ENCODE results near the gene RNPEPL1.

DNA sequence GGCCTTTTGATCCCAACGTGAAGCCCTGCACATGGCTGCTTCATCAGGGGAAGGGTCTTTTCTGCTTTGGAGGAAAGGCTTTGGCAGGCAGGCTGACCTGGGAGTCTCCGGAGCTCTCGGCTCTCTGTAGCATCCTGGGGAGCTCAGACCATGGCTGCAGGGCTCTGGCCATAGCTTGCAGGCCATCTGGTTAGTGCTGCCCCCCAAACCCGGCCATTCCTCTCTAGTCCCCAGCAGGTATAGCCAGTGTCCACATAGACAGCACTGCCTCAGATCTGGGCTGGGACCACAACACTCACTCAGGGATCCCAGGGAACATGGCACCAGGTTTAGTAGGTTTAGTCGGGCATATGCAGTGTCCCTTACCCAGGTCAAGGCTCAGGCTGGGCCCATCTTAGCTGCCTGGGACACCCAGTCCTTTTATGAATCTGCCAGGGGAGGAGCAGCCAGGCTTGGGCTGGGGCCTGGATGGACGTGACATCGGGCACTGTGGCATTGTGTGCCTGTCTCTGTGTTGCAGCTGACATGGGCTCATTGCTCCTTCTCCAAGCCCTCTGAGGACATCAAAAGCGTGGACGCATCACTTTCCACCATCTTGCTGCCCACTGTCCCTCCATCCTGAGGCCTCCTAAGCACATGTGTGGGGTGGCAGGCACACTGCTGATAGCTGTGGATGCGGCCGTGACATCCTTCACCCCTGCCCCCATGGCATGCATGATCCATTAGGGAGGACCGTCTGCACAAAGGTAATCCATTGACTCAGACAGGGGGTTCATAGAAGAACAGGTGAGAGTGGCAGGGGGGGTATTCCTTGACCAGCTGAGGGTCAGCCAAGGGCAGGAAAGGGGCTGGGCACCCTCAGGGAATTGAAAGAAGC is 37.8 kb downstream of the RNPEPL1 start:
- TF ChIP-seq CTCF (IDR thresholded peaks at IDR 0.05; ENCODE audit: insufficient read depth, low read depth, low read length) (no peak), EZH2 (IDR thresholded peaks at IDR 0.05; ENCODE audit: insufficient read depth, low read length) (no peak)
